HFF-Myc (cell line): Measurements from ENCODE around the gene TNS1.

Source experiments
- DNase-seq: peaks from one replicate; pipeline ENCODE4 v3.0.0-alpha.2; 2011; ENCODE audit warnings: low read depth; ENCODE audit errors: extremely low read depth
- H3K4me3 ChIP-seq: replicated peaks from 2 replicates; pipeline ENCODE4 v1.5.1; 2011; ENCODE audit warnings: low read depth, mild to moderate bottlenecking, control low read depth, low read length
- CTCF ChIP-seq: IDR thresholded peaks from 2 replicates; pipeline ENCODE4 v1.5.1; 2012; ENCODE audit warnings: mild to moderate bottlenecking, low read depth, low read length, control low read depth; ENCODE audit errors: missing control alignments

Gene TNS1

GRCh38 chr2:217823626-217824025 is 179.2 kb downstream of the TNS1 start:
- DNase-seq = no peak
- H3K4me3 ChIP-seq = no peak overlapping the region
- no peak for TF ChIP-seq CTCF

GRCh38 chr2:217822296-217823252 is 180.2 kb downstream of the TNS1 start:
- no peak overlapping the region for H3K4me3 ChIP-seq
- no peak for TF ChIP-seq CTCF
- no peak for DNase-seq

GRCh38 chr2:217821536-217822147 is 181.2 kb downstream of the TNS1 start:
- TF ChIP-seq CTCF = no peak
- H3K4me3 ChIP-seq = no peak overlapping the region
- no peak for DNase-seq

- H3K4me3 ChIP-seq = no peak overlapping the region
- TF ChIP-seq CTCF = no peak
- no peak for DNase-seq
Observed at GRCh38 chr2:217820904-217821303, 181.9 kb downstream of the TNS1 start.

- no peak overlapping the region for H3K4me3 ChIP-seq
- TF ChIP-seq CTCF = no peak
- DNase-seq = no peak
Observed at GRCh38 chr2:217820091-217820819, 182.5 kb downstream of the TNS1 start.

- TF ChIP-seq CTCF = no peak
- DNase-seq = no peak
- no peak overlapping the region for H3K4me3 ChIP-seq
Observed at GRCh38 chr2:217818293-217818850, 184.4 kb downstream of the TNS1 start.
